NCI-H748 (cell line): ENCODE measurements around the gene CDC42EP5.

Experiments used
- DNase-seq: peaks from one replicate; lab custom pipeline; 2025; ENCODE audit not compliant: unreplicated experiment; lab: John Stamatoyannopoulos, UW

Gene CDC42EP5

DNA sequence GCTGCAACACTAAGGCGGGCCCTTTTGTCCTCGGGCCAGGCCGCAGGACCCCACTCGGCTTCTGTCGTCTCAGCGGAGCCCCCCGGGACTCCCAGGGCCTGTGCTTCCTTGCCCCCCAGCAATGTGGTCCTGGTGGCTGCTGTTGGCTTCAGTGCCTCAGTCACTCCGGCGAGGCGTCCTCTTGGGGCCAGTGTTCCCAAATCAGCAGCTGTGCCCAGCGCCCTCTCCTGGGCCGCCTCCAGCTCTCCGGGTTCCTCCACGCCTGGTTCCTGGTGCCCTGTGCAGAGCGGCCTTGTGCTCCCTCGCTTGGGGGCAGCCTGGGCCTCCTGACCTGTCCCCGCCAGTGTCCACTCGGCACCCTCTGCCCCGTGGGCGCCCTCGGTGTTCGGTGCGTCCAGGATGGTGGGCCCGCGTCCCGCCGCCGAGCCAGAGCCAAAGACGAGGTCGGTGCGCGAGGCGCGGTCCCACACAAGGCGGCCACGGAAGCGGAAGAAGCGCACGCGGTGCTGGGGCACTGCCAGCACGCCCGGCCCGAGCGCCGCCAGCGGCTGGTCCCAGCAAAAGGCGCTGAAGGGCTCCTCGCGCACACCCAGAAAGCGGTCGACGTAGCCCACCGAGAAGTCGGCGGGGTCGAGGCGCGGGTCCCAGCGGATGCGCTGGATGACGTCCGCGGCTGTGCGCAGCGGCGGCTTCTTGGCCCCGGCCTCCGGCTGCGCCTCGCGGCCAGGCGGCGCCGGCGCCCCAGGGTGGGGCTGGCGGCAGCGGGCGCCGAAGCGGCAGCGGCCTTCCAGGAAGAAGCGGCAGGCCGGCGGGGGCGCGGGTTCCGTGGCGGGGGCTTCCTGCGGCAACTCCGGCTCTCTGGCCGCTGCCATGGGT is 10.2 kb downstream of the CDC42EP5 start:
- DNase-seq: peak; percentile 75

DNA sequence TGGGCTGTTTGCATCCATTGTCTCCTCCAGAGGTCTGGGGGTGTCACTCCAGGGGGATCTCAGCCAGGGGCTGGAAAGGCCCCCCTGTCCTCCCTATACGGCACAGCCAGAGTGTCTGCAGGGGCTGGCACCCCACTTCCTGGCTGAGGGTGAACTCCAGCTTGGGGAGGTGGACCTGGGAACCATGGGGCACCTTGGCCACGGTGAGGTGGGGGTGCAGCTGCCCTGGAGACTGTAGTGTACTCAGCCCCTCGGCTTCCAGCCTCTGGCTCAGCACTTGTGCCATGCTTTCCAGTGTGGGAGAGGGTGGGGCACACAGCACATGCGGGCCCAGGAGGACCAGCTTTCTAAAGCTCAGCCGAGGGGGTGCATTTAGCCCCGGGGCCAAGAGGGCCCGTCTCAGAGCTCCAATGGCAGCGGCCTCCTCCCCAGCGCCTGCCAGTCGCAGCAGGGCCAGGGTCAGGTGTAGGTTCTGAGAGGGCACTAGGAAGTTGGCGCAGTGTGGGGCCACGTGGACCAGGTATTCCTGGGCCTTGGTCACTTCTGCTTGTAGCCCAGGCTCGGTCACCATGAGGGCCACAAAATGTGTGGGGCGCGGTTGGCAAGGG is 10.9 kb downstream of the CDC42EP5 start:
- no peak for DNase-seq

DNA sequence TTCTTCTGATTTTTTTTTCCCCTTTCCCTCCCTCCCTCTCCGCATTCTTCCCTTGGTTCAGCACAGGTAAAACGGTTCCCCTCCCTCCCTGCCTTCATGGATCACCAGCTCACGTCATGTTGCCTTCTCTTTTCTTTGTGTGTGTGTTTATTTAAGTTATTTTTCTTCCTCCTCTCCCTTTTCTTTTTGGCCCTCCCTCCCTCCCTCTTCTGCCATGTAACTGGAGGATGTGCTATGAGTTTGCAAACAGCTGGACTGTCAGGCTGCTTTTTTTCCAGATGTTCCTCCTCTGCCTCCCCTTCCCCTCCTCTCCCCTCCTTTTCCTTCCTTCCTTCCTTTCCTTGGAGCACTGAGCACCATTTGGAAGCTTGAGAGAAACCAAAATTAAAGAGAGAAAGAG is 11.5 kb downstream of the CDC42EP5 start:
- DNase-seq: no peak

DNA sequence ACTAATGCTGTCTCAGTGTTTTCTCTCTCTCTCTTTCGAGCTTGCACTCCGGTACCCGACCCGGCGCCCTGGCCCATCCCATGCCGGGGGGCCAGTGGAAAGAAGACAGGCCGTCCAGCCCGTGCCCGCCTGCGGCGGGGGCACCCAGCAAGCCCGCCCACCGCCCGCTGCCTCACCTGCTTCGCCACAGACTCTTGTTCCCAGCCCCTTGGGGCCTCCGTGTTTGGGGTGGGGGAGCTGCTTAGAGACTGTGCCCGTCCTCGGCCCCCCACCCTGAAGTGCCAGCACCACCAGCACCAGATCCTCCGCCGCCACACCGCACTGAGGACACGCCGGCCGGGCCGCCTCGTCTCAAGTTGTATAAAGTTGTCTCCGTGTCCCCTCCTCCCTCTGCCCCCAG is 11.9 kb downstream of the CDC42EP5 start:
- no peak for DNase-seq

DNA sequence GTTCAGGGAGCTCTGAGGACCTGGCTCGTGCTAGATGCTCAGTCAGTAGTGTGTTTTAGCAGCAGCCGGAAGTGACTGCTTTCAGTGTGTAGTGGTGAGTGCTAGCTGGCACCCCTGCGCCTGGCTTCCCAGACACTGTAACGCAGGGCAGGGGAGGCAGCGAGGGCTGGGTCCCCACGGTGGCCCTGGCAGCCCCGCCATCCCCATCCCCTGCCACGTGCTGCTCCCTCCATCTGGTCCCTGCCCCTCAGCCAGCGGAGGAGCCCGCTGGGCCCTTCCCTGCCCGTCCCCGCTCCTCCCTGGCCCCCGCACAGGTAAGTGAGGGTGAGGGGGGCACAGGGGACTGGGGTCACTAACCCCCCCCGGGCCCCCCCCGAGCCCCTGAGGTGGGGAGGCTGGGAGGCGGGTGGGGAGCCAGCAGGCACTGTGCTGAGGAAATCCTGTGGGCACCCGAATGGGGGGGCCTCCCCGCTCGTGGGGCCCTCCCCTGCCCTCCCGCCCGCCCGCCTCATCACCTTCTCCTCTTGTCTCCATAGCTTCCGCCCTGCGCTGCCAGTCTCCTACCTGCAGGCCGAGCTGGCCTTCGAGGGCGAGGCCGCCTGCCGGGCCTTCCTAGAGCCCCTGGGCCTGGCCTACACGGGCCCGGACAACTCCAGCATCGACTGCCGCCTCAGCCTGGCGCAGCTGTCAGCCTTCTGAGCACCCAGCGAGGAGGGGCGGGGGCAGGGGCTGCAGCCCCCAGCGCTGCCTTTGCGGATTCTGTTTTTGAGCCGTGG is 12.7 kb downstream of the CDC42EP5 start:
- DNase-seq: no peak

DNA sequence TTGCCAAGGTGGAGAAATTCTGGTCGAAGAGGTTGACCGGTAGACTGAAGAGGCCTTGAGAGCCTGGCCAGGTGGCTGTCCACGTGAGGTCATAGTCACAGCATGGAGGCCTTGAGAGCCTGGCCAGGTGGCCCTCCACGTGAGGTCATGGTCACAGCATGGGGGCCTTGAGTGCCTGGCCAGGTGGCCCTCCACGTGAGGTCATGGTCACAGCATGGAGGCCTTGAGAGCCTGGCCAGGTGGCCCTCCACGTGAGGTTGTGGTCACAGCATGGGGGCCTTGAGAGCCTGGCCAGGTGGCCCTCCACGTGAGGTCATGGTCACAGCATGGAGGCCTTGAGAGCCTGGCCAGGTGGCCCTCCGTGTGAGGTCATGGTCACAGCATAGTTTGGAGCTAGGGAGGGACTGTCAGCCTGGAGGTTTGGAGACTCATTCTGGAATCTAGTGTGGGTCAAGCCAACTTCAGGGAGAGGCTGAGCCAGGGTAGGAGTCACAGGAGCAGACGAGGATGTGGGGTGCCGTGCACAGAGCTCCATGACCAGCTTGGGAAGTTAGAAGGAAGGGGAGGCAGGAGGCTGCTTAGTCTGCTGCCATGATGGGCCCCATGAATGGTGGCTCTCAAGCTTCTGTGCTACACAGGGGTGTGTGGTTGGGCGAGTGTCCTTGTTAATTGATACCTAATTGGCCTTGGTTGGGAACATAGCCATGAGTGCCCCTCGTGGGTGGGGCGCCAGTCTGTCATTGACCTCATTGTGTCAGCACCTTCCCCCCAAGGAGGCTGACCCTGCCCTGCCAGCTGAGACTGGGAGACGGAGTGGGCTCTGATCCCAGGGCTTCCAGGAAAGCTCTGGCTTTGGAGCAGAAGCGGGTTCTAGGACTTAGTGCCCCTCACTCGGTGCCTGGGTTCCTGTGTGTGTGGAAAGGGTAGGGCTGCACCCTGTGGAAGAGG is 13.5 kb downstream of the CDC42EP5 start:
- no peak for DNase-seq

DNA sequence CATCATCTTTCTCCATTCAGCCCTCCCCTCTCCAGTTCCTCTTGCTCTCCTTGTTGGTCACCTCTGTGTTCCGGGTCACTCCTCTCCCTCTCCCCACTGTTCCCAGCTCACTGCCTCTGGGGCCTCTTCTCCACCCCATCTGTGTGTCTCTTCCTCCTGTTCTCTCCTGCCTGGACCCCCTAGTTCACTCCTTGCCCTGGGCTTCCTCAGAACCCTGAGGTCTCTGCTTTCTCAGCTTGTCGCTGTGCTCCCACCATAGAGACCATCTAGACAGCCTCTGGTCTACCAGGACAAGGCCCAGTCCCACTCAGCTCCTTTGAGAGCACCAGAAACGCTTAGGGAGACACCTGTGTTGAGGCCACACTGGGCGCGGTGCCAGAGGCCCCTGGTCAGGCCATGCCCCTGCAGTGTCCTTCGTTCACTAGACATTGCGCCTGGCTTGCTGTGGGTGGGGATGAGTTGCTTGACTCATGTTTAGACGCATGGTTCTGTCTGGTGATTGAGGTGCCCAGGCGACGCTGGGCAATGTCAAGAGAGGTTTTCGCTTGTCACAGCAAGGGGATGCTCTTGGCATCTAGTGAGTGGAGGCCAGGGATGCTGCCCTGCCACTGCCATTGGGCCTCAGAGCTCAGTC is 14.3 kb downstream of the CDC42EP5 start:
- DNase-seq: no peak

DNA sequence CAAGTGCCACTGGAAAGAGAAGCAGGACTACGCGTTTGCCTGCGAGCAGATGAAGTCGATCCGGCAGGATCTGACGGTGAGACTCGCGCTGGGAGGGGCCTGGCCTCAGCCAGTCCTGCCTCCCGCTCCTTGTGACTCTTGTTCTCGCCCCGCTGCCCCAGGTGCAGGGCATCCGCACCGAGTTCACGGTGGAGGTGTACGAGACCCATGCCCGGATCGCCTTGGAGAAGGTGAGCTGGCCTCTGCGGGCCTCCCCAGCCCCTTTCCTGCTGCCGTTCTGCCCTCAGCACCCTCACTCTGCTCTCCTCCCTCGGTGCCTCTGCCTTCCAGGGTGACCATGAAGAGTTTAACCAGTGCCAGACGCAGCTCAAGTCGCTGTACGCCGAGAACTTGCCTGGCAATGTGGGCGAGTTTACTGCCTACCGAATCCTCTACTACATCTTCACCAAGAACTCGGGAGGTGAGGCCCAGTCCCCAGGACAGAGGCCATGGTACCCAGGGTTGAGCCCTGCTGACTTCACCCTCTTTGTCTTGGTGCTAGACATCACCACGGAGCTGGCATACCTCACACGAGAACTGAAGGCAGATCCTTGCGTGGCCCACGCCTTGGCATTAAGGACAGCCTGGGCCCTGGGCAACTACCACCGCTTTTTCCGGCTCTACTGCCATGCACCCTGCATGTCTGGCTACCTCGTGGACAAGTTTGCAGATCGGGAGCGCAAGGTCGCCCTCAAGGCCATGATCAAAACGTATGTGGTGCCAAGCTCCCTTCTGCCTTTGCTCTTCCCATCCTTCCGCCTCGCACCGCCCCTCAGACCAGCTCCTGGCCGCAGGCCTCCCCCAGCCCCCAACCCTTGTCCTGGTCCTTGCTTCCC is 15.1 kb downstream of the CDC42EP5 start:
- no peak for DNase-seq

DNA sequence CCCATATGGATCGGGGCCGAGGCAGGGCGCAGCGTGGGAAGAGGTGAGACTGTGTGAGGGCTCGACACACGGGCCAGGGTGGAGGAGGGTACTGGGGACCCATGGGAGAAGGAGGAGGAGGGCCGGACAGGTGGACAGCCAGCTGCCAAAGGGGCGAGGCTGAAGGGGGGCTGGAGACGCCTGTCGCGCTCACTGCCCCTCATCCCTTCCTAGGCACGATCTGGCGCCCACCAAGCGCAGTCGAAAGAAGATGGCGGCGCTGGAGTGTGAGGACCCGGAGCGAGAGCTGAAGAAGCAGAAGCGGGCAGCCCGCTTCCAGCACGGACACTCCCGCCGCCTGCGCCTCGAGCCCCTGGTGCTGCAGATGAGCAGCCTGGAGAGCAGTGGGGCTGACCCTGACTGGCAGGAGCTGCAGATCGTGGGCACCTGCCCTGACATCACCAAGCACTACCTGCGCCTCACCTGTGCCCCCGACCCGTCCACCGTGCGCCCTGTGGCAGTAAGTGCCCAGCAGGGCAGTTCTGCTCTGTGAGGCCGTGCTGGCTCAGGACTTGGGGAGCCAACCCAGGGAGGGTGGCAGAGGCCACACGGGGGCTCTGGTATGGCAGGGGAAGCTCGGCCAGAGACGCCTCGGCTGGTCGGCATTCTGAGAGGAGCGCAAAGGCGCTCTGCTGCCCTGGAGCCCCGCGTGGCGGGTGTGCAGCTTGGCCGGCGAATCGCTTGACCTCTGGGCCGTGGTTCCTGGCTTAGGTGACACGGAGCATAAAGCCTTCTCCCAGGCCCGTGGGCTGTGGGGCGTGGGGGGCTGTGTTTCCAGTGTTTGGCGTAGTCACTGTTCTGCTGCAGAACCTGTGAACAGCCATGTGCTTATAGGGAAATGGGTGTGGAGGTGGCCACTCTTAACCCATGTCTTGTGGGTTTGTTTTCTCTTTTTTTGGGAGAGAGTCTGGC is 16.4 kb downstream of the CDC42EP5 start:
- no peak for DNase-seq

DNA sequence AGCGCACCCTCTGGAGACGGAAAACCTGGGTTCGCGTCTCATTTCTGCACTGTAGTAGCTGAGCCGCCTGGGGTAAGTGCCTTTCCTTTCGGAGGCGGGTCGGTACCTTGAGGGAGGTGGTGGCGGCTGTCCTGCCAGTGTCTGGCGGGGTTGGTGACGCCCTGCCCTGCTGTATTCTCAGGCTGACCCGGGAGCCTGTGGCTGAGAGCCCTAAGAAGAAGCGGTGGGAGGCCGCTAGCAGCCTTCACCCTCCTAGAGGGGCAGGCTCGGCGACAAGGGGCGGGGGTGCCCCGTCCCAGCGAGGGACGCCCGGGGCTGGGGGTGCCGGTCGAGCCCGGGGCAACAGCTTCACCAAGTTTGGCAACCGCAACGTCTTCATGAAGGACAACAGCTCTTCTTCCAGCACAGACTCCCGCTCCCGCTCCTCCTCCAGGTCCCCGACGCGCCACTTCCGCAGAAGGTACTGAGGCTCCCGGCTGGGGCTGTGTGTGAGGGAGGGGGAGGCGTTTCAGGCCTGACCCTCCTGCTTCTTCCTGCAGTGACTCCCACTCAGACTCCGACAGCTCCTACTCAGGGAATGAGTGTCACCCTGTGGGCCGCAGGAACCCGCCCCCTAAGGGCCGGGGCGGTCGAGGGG is 17.2 kb downstream of the CDC42EP5 start:
- no peak for DNase-seq

DNA sequence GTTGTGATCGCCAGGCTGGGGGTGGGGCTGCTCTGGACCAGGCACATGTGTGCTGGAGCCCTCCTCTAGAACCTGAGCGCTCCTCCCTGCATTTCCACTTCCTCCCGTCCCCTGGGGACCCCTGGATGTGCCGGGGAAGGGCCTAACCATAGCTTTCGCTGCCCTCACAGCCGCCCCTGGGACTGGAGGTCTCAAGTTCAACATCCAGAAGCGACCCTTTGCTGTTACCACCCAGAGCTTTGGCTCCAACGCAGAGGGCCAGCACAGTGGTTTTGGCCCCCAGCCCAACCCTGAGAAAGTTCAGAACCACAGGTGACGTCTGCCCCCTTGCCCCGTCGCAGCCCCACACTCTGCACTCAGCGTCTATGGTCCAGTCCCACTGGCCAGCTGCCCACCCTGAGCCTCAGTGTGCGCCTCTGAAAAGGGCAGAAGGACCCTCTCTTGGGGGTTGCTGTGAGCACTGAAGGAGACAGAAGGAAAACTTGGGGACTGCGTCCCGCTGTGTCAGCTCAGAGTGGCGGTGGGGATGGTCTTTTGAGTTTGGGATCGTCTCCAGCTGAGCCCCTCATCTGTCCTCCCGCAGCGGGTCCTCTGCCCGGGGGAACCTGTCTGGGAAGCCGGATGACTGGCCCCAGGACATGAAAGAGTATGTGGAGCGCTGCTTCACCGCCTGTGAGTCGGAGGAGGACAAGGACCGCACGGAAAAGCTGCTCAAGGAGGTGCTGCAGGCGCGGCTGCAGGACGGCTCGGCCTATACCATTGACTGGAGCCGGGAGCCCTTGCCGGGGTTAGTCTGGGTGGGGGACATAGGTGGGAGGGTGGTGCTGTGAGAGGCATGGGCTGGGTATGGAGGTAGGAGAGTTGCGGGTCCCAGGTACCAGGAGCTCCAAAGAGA is 18.1 kb downstream of the CDC42EP5 start:
- no peak for DNase-seq

DNA sequence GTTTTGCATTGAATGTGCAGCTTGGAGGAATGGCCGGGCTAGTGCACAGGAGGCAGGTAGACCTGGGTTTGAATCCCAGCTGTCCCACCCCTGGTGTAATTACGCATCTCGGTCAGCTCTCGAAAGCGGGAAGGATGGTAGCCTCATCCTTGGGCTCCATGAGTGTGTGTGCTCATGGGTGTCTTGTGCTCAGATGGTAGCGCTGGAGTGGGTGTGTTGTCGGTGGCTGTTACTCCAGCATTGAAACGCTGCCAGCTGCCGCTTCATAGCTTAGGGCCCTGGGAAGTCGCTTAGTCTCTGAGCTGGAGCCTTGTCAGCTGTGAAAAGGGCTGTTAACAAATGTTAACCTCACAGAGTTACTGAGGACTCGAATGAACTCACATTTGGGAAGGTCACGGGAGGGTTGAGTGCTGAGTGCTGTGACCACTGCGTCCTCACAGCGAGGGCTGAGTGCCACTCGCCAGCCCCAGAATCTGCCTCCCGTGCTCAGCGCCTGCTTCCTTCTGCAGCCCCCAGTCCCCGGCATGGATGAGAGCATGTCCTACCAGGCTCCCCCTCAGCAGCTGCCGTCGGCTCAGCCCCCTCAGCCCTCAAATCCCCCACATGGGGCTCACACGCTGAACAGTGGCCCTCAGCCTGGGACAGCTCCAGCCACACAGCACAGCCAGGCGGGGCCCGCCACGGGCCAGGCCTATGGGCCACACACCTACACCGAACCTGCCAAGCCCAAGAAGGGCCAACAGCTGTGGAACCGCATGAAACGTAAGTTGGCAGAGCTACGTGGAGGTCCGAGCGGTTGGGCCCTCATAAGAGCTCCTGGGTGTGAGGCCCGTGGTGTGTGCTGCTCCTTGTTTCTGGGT is 18.9 kb downstream of the CDC42EP5 start:
- DNase-seq: no peak

DNA sequence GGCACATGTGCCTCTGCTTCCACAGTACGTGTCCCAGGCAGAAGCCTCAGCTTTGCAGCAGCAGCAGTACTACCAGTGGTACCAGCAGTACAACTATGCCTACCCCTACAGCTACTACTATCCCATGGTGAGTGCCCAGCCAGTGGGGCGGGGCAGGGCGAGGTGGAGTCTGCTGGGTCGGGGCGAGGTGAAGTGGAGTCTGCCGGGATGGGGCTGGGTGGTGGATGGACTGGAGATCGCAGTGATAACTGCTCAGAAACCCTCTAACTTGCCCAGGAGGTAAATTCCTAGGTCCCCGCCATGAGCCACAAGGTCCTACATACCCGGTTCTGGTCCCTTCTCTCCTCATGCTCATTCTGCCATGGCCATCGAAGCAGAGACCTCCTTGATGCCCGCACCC is 20.5 kb downstream of the CDC42EP5 start:
- DNase-seq: no peak

DNA sequence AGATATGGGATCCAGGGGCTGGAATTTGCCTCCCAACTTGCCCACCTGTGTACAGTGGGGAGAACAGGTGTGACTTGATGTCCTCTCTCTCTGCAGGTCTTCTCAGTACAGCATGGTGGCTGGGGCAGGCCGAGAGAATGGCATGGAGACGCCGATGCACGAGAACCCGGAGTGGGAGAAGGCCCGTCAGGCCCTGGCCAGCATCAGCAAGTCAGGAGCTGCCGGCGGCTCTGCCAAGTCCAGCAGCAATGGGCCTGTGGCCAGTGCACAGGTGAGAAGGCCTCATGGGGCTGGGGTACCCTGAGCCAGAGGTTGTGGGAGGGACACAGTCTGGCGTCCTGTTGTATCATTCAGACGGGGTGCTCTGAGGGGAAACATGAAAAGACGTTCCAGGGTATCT is 21.1 kb downstream of the CDC42EP5 start:
- DNase-seq: no peak

DNA sequence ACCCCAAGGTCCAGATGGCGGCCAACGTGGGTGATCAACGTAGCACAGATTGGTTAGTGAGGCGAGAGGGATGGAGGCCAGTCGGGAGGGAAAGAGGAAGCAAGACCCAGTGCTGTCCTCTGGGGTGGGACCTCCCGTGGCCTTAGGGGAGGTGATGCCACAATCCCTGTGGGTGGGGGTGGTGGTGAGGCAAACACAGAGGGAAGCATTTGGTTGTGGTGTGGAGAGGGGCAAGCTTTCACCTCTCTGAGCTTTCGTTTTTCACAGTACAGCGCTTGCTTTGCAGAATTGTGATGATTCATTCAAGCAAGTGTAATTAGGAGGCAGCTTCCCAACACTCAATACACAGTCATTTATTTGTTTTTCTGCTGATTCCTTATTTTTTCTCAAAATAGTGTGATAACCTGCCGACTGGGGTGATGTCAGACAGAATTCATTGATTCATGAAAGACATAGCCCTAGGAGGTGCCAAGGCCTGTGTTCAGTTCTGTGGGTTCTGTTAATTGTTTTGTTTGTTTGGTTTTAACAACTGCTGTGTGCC is 21.7 kb downstream of the CDC42EP5 start:
- no peak for DNase-seq

DNA sequence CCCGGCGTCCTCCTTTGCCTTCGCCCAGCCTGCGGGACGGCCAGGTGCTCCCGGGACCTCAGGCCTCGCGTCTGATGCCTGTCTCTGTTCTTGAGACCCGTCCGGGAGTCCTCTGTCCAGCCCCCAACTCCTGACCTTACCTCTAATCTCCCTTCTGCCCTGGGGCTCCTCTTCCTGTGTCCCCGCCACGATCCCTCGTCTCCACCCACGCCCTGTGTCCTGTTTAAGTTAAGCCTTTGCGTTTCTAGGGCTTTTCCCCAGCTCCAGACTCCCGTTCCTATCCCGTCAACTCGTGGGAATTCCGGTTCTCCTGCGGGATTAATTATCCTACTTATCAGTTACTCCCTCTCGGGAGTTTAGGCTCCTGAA is 23.4 kb downstream of the CDC42EP5 start:
- DNase-seq: no peak
